KOPT-K1 (cell line): ENCODE measurements around the gene MAT2A.
"Not testable (repeated sequence)": the region's sequence is repeated elsewhere in the genome, so short reads cannot be mapped to it uniquely, and the experiment has no call there.

ENCODE experiments used
- H3K27ac ChIP-seq: fragments of 200-600 bp; sonication (generic); 2 replicates; pipeline ENCODE4 v1.5.1; 2016; ENCODE audit warnings: antibody characterized with exemption, mild to moderate bottlenecking, low read depth, low read length; ENCODE audit not compliant: poor library complexity, severe bottlenecking
- H3K36me3 ChIP-seq: fragments of 200-600 bp; sonication (generic); 2 replicates; pipeline ENCODE4 v1.5.1; 2017; ENCODE audit warnings: antibody characterized with exemption, mild to moderate bottlenecking, low read length, moderate library complexity; ENCODE audit not compliant: insufficient read depth
- H3K9me3 ChIP-seq: fragments of 200-600 bp; sonication (generic); 2 replicates; pipeline ENCODE4 v1.5.1; 2017; ENCODE audit warnings: antibody characterized with exemption, low read length, mild to moderate bottlenecking; ENCODE audit not compliant: insufficient read depth, poor library complexity, severe bottlenecking

MAT2A gene

GRCh38 chr2:85549826-85550225 is 10.9 kb downstream of the MAT2A start:
- no peak overlapping the region for H3K27ac ChIP-seq
- peaks cover 94% of the 10 kb centered on the region for H3K36me3 ChIP-seq

GRCh38 chr2:85550486-85550885 is 11.5 kb downstream of the MAT2A start:
- no peak overlapping the region for H3K27ac ChIP-seq
- no peaks in the 10 kb centered on the region for H3K9me3 ChIP-seq
- peaks cover 94% of the 10 kb centered on the region for H3K36me3 ChIP-seq

More at GRCh38 chr2:85549826-85550225, 10.9 kb downstream of the MAT2A start:
- no peaks in the 10 kb centered on the region for H3K9me3 ChIP-seq

DNA sequence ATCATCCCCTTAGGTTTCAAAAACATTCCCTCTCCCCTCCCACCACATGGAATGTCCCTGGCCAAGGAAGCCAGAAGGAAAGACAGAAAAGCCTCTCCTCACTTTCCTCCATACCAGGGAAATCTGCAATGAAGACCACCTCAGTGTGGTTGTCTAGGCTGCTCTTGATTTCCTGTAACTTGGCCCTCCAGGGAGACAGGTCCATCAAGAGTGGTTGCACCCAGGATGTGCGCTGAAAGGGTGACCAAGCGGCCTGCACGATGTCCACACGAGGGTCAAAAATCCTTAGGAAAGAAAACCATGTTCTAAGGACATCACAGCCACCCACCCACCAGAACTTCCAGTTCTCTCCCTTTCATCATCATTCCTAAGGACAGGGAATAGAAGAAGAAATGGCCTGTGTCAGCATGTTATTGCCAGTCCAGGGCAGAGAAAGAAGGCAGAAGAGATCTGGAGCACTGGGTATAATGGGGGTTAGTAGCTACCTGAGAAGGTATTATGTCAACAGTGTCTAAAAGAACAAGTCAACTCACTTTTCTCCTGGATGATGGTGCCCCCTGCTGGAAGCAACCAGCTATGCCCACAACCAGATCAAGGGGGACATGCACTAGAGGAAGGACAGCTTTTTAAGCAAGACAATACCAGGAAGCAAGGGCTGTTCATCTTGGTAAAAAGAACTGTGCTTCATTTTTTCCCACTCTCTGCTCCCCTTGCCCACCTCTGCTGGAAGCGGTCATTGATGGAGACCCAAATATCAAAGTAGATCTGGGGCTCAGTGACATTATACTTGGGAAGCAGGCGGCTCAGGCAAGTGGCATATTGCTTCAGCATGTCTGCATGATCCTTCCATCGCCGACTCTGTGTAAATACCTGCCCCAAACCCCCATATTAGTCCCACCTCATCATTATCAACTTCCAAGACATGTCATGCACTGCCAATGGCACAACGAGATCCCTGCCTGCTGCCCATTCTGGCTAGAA is 13.0 kb downstream of the MAT2A start:
- Histone ChIP-seq H3K27ac (no peak overlapping the region), H3K9me3 (no peaks in the 10 kb centered on the region), H3K36me3 (peaks cover 94% of the 10 kb centered on the region)

GRCh38 chr2:85553184-85553583 is 14.2 kb downstream of the MAT2A start:
- no peak overlapping the region for H3K27ac ChIP-seq
- H3K36me3 ChIP-seq: peaks cover 91% of the 10 kb centered on the region
- H3K9me3 ChIP-seq: no peaks in the 10 kb centered on the region

- no peaks in the 10 kb centered on the region for H3K9me3 ChIP-seq
- H3K27ac ChIP-seq: no peak overlapping the region
- H3K36me3 ChIP-seq: peaks cover 87% of the 10 kb centered on the region
Measured at GRCh38 chr2:85554980-85555612, 16.1 kb downstream of the MAT2A start.

- Histone ChIP-seq H3K36me3 (peaks cover 66% of the 10 kb centered on the region), H3K27ac (no peak overlapping the region), H3K9me3 (no peaks in the 10 kb centered on the region)
Measured at GRCh38 chr2:85557130-85557529, 18.2 kb downstream of the MAT2A start.

GRCh38 chr2:85558160-85558559 is 19.2 kb downstream of the MAT2A start:
- Histone ChIP-seq H3K36me3 (peaks cover 56% of the 10 kb centered on the region), H3K9me3 (no peaks in the 10 kb centered on the region), H3K27ac (no peak overlapping the region)

DNA sequence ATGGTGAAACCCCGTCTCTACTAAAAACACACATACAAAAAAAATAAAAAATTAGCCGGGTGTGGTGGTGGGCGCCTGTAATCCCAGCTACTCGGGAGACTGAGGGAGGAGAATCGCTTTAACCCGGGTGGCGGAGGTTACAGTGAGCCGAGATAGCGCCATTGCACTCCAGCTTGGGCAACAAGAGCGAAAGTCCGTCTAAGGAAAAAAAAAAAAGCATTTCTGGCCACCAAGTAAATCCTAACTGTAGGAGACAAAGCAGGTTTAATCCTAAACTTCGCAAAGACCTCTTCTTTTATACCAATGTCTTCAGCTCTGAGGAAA is 21.4 kb downstream of the MAT2A start:
- Histone ChIP-seq H3K27ac (peak overlapping the region; percentile 93), H3K36me3 (peaks cover 34% of the 10 kb centered on the region)
- not testable (repeated sequence) for H3K9me3 ChIP-seq

- peaks cover 29% of the 10 kb centered on the region for H3K36me3 ChIP-seq
- H3K9me3 ChIP-seq: no peaks in the 10 kb centered on the region
- H3K27ac ChIP-seq: peak overlapping the region; percentile 93
Measured at GRCh38 chr2:85560812-85561279, 21.9 kb downstream of the MAT2A start.

GRCh38 chr2:85561280-85562212 is 22.6 kb downstream of the MAT2A start, which contains the start of gene GGCX:
Gene GGCX, minus strand, starts transcription at chr2:85561493. Its CDS starts 65 bp downstream, at chr2:85561428.
- Histone ChIP-seq H3K27ac (peak within 1 kb of the TSS; percentile 93), H3K9me3 (no peaks in the 10 kb centered on the region), H3K36me3 (peaks cover 22% of the 10 kb centered on the region)

DNA sequence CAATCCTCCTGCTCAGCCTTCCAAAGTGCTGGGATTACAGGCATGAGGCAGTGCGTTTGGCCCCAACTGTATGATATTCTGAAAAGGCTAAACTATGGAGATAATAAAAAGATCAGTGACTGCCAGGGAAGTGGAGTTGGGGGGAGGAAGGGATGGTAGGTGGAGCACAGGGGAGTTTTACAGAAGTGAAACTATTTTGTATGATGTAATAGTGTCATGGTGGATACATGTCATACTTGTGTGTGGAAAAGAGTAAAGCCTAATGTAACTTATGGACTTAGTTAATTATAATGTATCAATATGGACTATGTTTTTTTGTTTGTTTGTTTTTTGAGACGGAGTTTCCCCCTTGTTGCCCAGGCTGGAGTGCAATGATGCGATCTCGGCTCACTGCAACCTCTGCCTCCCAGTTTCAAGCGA is 25.2 kb downstream of the MAT2A start:
- Histone ChIP-seq H3K36me3 (peaks cover under 1% of the 10 kb centered on the region; the same call in 1 of the 2 replicates), H3K27ac (no peak overlapping the region), H3K9me3 (no peaks in the 10 kb centered on the region)

- Histone ChIP-seq H3K36me3 (no peaks in the 10 kb centered on the region), H3K9me3 (no peaks in the 10 kb centered on the region), H3K27ac (no peak overlapping the region)
Measured at GRCh38 chr2:85566265-85566664, 27.3 kb downstream of the MAT2A start.

- no peak overlapping the region for H3K27ac ChIP-seq
- H3K36me3 ChIP-seq: no peaks in the 10 kb centered on the region
- H3K9me3 ChIP-seq: no peaks in the 10 kb centered on the region
Measured at GRCh38 chr2:85575739-85576138, 36.8 kb downstream of the MAT2A start.

- no peaks in the 10 kb centered on the region for H3K36me3 ChIP-seq
- no peak overlapping the region for H3K27ac ChIP-seq
- H3K9me3 ChIP-seq: no peaks in the 10 kb centered on the region
Measured at GRCh38 chr2:85577063-85577385, 38.1 kb downstream of the MAT2A start.
